GM10266 (cell line): ENCODE results near the gene BCR.

Experiments used
- DNase-seq: peaks from one replicate; pipeline ENCODE4 v3.0.0; 2012; ENCODE audit errors: extremely low spot score
- TF ChIP-seq, protein P1 (sequence below): IDR thresholded peaks from 2 replicates; pipeline ENCODE4 v1.5.1; 2012; ENCODE audit warnings: mild to moderate bottlenecking, low read depth; ENCODE audit not compliant: control insufficient read depth, insufficient read depth; ENCODE audit errors: missing control alignments

Gene BCR

DNA sequence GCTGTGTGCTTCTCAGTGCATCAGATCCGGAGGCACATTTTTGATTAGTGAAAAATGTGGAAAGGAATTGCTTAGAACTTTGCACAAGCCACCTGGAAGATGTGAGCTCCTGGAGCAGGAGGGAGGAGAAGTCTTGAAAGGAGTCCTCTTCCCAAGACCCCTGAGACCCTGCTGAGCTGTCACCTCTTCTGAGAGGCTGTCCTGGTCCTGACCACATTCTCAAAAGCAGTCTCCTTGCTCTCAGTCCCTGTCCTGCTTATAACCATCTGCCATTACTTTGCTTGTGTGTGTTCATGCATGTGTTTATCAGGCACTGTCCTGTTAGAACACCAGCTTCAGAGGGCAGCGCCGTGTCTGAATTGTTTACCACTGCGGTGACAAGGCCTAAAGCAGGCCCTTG is 86.5 kb downstream of the BCR start:
- TF ChIP-seq, protein P1, sequence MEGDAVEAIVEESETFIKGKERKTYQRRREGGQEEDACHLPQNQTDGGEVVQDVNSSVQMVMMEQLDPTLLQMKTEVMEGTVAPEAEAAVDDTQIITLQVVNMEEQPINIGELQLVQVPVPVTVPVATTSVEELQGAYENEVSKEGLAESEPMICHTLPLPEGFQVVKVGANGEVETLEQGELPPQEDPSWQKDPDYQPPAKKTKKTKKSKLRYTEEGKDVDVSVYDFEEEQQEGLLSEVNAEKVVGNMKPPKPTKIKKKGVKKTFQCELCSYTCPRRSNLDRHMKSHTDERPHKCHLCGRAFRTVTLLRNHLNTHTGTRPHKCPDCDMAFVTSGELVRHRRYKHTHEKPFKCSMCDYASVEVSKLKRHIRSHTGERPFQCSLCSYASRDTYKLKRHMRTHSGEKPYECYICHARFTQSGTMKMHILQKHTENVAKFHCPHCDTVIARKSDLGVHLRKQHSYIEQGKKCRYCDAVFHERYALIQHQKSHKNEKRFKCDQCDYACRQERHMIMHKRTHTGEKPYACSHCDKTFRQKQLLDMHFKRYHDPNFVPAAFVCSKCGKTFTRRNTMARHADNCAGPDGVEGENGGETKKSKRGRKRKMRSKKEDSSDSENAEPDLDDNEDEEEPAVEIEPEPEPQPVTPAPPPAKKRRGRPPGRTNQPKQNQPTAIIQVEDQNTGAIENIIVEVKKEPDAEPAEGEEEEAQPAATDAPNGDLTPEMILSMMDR = no peak

DNA sequence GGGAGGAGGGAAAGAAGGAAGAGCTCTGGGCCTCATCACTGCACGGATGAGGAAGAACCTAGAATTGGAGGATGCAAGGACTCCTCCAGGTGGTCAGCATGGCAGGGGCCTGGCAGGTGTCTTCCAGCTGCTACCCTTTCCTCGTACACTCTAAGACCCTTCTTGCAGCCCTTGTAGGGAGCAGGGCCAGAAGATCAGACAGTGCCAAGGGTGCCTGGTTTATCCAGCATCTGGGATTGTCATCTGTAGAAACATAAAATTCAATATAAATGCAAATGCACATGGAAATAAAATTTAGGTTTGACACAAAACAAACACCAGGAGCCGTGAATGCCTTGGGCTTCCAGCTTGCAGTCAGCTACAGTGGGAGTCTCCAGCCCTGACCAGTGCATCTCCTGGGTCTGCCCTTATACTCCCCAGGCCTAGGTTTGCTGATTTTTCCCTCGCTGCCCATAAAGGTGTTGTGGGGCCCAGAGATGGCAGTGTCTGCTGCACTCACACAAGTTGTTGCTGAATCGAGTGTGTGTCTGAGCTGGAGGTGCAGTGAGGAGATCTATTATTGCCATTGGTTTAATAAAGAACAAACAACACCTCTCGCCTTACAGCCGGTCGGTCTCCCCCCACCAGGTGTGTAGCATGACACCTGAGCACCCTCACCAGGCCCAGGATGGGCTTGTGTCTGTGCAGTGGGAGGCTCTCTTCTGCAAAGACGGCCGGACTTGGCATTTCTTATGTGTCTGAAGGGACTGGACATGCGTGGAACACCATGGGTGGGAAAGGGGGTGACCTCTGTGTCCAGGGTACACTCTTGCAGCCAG is 87.1 kb downstream of the BCR start:
- TF ChIP-seq, protein P1 = no peak
- DNase-seq = no peak

More for the DNA sequence above, 86.5 kb downstream of the BCR start:
- DNase-seq = no peak

DNA sequence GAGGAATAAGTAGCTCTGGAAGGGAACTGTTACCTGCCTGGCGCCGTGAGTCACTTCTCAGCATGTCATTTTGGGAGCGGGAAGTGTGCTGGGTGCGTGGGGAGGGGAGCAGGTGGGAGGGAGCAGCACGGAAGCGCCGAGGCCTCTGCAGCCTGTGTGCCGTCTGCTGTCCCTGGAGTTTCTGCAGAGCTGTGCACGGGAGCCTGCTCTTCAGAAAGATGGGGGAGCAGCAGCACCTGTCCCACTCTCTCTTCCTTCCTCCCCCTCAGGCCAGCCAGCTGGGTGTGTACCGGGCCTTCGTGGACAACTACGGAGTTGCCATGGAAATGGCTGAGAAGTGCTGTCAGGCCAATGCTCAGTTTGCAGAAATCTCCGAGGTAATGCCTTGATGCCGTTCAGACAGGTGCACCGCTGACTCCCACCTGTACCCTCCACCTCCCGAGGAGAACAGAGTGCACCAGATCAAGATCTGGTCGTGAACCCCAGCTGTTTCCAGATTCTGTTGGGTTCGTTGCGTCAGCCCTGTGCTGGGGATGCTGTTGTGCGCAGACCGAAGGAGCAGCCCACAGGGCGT is 87.9 kb downstream of the BCR start:
- no peak for DNase-seq
- TF ChIP-seq, protein P1 = no peak

DNA sequence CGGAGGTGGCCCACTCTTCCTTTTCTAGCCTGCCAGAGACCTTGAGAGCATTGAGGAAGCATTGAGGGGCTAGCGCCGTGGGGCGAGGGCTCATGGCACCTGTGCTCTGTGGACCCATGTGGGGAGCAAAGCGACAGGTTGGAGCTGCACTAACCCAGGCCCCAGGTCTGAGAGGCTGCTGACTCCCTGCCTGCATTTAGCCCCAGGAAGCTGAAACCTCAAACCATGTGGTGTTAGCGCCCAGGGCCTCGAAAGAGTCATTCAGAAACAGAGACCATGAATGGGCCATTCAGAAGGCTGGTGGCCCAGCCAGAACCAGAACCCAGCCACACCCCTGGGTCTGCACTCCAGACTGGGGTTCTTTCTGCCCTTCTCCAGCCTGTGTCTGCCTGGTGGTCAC is 88.6 kb downstream of the BCR start:
- TF ChIP-seq, protein P1 = no peak
- peak; percentile 57 for DNase-seq

DNA sequence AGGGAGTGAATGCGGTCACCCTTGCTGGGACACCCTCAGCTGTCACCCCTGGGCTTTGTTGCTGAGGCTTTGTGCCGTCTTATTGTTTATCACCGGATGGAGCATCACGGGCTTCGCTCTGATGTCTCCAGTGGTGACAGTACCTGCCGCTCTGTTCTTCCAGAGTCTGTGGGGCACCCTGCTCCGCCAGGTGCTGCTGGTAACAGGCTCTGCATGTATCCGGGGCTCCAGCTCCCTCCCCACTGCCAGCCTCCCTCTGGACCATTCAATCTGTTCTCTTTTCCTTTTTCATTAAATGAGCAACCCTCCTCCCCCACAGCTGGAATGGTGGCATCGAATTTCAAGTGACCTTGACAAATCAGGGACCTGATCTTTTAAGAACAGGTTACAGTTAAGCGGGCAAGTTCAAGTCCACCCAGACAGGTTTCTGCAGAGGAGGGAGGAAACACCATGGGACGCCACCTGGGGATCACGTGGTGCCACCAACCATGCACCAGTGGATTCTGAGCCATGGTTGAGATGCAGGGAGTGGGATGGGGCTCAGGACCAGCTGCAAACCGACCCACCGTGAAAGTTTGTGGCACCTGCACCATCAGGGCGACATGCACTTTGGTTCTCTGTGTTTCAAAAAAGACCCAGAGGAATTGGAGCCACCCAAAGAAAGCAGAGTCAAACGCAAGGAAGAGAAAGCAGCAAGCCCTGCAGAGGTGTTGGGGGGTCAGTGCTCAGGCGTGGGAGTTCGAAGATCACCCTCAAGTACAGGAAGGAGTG is 89.3 kb downstream of the BCR start:
- TF ChIP-seq, protein P1 = no peak
- no peak for DNase-seq

DNA sequence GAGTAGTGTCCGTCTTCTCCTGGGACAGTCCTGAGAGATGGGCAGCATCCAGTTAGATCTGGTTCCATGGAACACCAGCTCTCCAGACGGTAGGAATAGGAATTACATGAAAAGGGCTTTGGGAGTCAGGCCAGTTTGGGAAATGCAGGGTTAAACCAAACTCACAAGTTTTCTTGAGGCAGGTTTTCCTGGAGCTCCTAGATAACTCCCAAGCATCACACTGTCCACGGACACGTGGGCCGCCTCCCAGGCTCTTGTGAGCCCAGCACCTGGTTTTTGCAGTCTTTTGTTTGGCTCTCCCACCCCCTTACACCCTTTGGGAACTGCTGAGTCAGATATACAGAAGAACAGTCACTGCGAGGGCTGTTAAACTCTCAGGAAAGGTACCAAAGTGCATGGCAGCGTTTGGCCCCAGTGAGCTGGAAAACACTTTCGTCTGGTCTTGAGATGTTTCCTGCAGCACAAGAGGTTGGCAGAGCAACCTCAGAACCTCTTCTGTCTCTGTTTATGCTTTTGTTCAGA is 90.0 kb downstream of the BCR start:
- DNase-seq = no peak
- TF ChIP-seq, protein P1 = no peak
